GM12878 (cell line): ENCODE measurements around the gene SALL3. TPM values are rescaled to one million over a fixed set of nuclear protein-coding genes. Genes with fewer than 3 reads are reported as not detected.

Experiments
- ATAC-seq: fragments of 200-7000 bp; cut with Tn5 transposase; 3 replicates; pipeline ENCODE4 v1.9.1; 2020; ENCODE audit warnings: mild to moderate bottlenecking, moderate library complexity
- BruUV-seq: library from RNA; stranded (reverse); fragments of 400-500 nt; replicated peaks from 2 replicates; lab custom pipeline; 2021; lab: Mats Ljungman, UMichigan
- CTCF ChIA-PET: fragments of 300-600 bp; sonication (Branson Sonifier 250); formaldehyde crosslinking; extraction: SDS; loops from one replicate; lab custom pipeline; 2021; ENCODE audit warnings: inconsistent platforms; lab: Yijun Ruan, JAX
- POLR2A ChIA-PET: fragments of 350-600 bp; formaldehyde crosslinking; extraction: SDS; loops from one replicate; lab custom pipeline; 2021; ENCODE audit warnings: inconsistent platforms; lab: Charles Lee
- RAD21 ChIA-PET: fragments of 300-600 bp; sonication (Branson Sonifier 250); formaldehyde crosslinking; loops from one replicate; lab custom pipeline; 2023; ENCODE audit warnings: antibody characterized with exemption; ENCODE audit not compliant: unreplicated experiment; lab: Charles Lee
- SMC1A ChIA-PET: fragments of 300-600 bp; sonication (Branson Sonifier 250); formaldehyde crosslinking; loops from one replicate; lab custom pipeline; 2023; ENCODE audit not compliant: unreplicated experiment, uncharacterized antibody; lab: Charles Lee
- DNase-seq: peaks from one replicate; pipeline ENCODE4 v3.0.0-alpha.2; 2011; ENCODE audit warnings: low read depth, low spot score
- FAIRE-seq: peaks from 3 replicates; lab custom pipeline; 2011; peaks lifted over from hg19 to GRCh38; lab: Jason Lieb, UNC
- H2AFZ ChIP-seq: 2 replicates; pipeline ENCODE4 v1.6.0; 2011; ENCODE audit warnings: low read depth, low read length, control low read depth; ENCODE audit not compliant: control insufficient read depth
- H3K27ac ChIP-seq: 2 replicates; pipeline ENCODE4 v1.5.1; 2011; ENCODE audit warnings: control low read depth; ENCODE audit not compliant: control insufficient read depth, insufficient read depth
- H3K27me3 ChIP-seq, 2 experiments: replicated peaks in 1 of 2; 2 replicates each; pipeline versions ENCODE4 v1.6.0 to v1.6.1; 2011; ENCODE audit warnings: low read length in 1 of 2; ENCODE audit not compliant: control insufficient read depth in 2 of 2, insufficient read depth in 2 of 2
- H3K36me3 ChIP-seq, 2 experiments: 2 replicates each; pipeline ENCODE4 v1.5.1; 2011; ENCODE audit warnings: low read length in 1 of 2; ENCODE audit not compliant: control insufficient read depth in 2 of 2, insufficient read depth in 2 of 2
- H3K4me1 ChIP-seq: 2 replicates; pipeline ENCODE4 v1.6.1; 2011; ENCODE audit warnings: mild to moderate bottlenecking, low read length, moderate library complexity, mixed read lengths; ENCODE audit not compliant: control insufficient read depth, insufficient read depth
- H3K4me2 ChIP-seq: 2 replicates; pipeline ENCODE4 v1.6.0; 2011; ENCODE audit warnings: control low read depth; ENCODE audit not compliant: control insufficient read depth, insufficient read depth
- H3K4me3 ChIP-seq: fragments of 200-600 bp; sonication (generic); 2 replicates; pipeline ENCODE4 v1.5.1; 2016
- H3K79me2 ChIP-seq: 2 replicates; pipeline ENCODE4 v1.6.0; 2011; ENCODE audit warnings: low read length; ENCODE audit not compliant: control insufficient read depth, insufficient read depth
- H3K9ac ChIP-seq: 2 replicates; pipeline ENCODE4 v1.8.0; 2011; ENCODE audit warnings: low read length, control low read depth, mixed read lengths; ENCODE audit not compliant: control insufficient read depth, insufficient read depth
- H3K9me3 ChIP-seq: replicated peaks from 3 replicates; pipeline ENCODE4 v1.5.1; 2011; ENCODE audit warnings: mild to moderate bottlenecking, low read length; ENCODE audit not compliant: control insufficient read depth, insufficient read depth
- H4K20me1 ChIP-seq: 2 replicates; pipeline ENCODE4 v1.6.0; 2011; ENCODE audit not compliant: control insufficient read depth, insufficient read depth
- CBX3 ChIP-seq: fragments of 200-600 bp; sonication (generic); IDR thresholded peaks from 2 replicates; pipeline ENCODE4 v1.6.1; 2016; ENCODE audit warnings: low read depth, borderline replicate concordance
- CREB1 ChIP-seq: IDR thresholded peaks from 2 replicates; pipeline ENCODE4 v1.6.1; 2012; ENCODE audit warnings: low read depth, mild to moderate bottlenecking, inconsistent platforms
- EED ChIP-seq: sonication (generic); IDR thresholded peaks from 2 replicates; pipeline ENCODE4 v1.6.1; 2016; ENCODE audit warnings: antibody characterized with exemption, low read depth
- HSF1 ChIP-seq: fragments of 150-350 bp; IDR thresholded peaks from 2 replicates; pipeline ENCODE4 v1.6.1; 2014; ENCODE audit warnings: mild to moderate bottlenecking, low read depth, low read length
- MYB ChIP-seq: fragments of 150-350 bp; IDR thresholded peaks from 2 replicates; pipeline ENCODE4 v1.6.1; 2014; ENCODE audit warnings: mild to moderate bottlenecking, low read depth, low read length, borderline replicate concordance
- RB1 ChIP-seq: fragments of 450-650 bp; formaldehyde crosslinking; IDR thresholded peaks from 2 replicates; pipeline ENCODE4 v1.6.1; 2017; ENCODE audit warnings: mild to moderate bottlenecking, borderline replicate concordance
- RELB ChIP-seq: fragments of 450-650 bp; IDR thresholded peaks from 2 replicates; pipeline ENCODE4 v1.6.1; 2017; ENCODE audit warnings: low read depth, mild to moderate bottlenecking, moderate library complexity
- TAF1 ChIP-seq: IDR thresholded peaks from 2 replicates; pipeline ENCODE4 v1.6.1; 2011; ENCODE audit warnings: mild to moderate bottlenecking, low read depth, low read length, borderline replicate concordance
- TBL1XR1 ChIP-seq: IDR thresholded peaks from 2 replicates; pipeline ENCODE4 v1.6.1; 2012; ENCODE audit warnings: low read depth, low read length, improper control_type of control experiment
- TCF3 ChIP-seq: IDR thresholded peaks from 2 replicates; pipeline ENCODE4 v1.6.1; 2012; ENCODE audit warnings: low read depth, mild to moderate bottlenecking, low read length, borderline replicate concordance; ENCODE audit not compliant: insufficient read depth
- ZZZ3 ChIP-seq: IDR thresholded peaks from 2 replicates; pipeline ENCODE4 v1.6.1; 2011; ENCODE audit warnings: low read depth; ENCODE audit not compliant: control insufficient read depth, insufficient read length
- WGBS: methylation state at CpG from one replicate; pipeline ENCODE4 v1.1.6; 2016; ENCODE audit warnings: low lambda C conversion rate; ENCODE audit not compliant: insufficient replicate concordance, insufficient coverage; ENCODE audit errors: missing lambda C conversion rate; 5-methylcytosine and 5-hydroxymethylcytosine counted together
- in situ Hi-C: fragments of 300-500 bp; cut with MboI; formaldehyde crosslinking; loops from 9 replicates; pipeline ENCODE4 v1.14.3; 2018; ENCODE audit warnings: mixed read lengths
- intact Hi-C: fragments of 100-400 bp; cut with micrococcal nuclease; formaldehyde crosslinking; loops from one replicate; pipeline ENCODE4 v1.14.2; 2022; ENCODE audit not compliant: unreplicated experiment
- polyA plus RNA-seq, 11 experiments: library from polyadenylated mRNA; depleted of rRNA in 4 of 11; unstranded in 6 of 11; stranded (reverse) in 5 of 11; fragments of >200 nt; fragmentation: Nextera tagmentation in 4 of 11; fragmentation: Illumina TruSeq in 1 of 11; extraction: Ambion mirVana in 4 of 11; extraction: Trizol in 1 of 11; gene quantifications; 1 replicate in 1 of 11; 2 replicates in 10 of 11; pipeline versions ENCODE4 v1.2.1 to v1.2.3, GENCODE V29; 2011 to 2016; ENCODE audit warnings: inconsistent platforms in 2 of 11, missing spikeins in 2 of 11, low read depth in 1 of 11
- total RNA-seq, 4 experiments: library from RNA; depleted of rRNA in 3 of 4; stranded (reverse); fragments of >200 nt in 3 of 4; fragmentation: Illumina TruSeq in 1 of 4; extraction: Trizol in 1 of 4; gene quantifications; 2 replicates each; pipeline versions ENCODE4 v1.2.1 to v1.2.3, GENCODE V29; 2013 to 2021
- TF ChIP-seq, protein P1 (sequence below): fragments of 450-650 bp; IDR thresholded peaks from 2 replicates; pipeline ENCODE4 v1.6.1; 2017; ENCODE audit warnings: mild to moderate bottlenecking, moderate library complexity
- TF ChIP-seq, protein P2 (sequence below): IDR thresholded peaks from 2 replicates; pipeline ENCODE4 v1.6.1; 2011; ENCODE audit warnings: low read depth, low read length, improper control_type of control experiment, borderline replicate concordance
- TF ChIP-seq, protein P3 (sequence below): fragments of 450-650 bp; IDR thresholded peaks from 2 replicates; pipeline ENCODE4 v1.6.1; 2016; ENCODE audit warnings: mild to moderate bottlenecking

SALL3 gene
- total and polyA plus RNA-seq, 10 of the 15 experiments (the other 5 are each of a cell fraction or from before 2014, with no cell fraction given) = 0.01 to 0.10 (median 0.07) TPM; not detected in 7

- BruUV-seq = no TSS peak
- POLR2A ChIA-PET = no interaction called here
- Histone ChIP-seq H3K4me1 (no peaks in the 10 kb centered on the region), H3K27ac (no peak overlapping the region), H3K4me2 (no peak overlapping the region), H3K36me3 (no peaks in the 10 kb centered on the region), H4K20me1 (no peaks in the 10 kb centered on the region), H3K79me2 (no peaks in the 10 kb centered on the region), H3K9ac (no peak overlapping the region), H3K4me3 (no peak overlapping the region), H2AFZ (no peak overlapping the region), H3K27me3 (no peaks in the 10 kb centered on the region), H3K9me3 (no peaks in the 10 kb centered on the region; the same call in 2 of the 3 replicates)
- intact Hi-C loops = no loop called here
- RAD21 ChIA-PET = no interaction called here
- FAIRE-seq = no peak
- no peak for DNase-seq
- 57% methylated on average over 15 of the region's 15 CpGs for WGBS
- TF ChIP-seq CBX3 = no peak
- no peak for TF ChIP-seq MYB
- no peak for TF ChIP-seq HSF1
- TF ChIP-seq, protein P1, sequence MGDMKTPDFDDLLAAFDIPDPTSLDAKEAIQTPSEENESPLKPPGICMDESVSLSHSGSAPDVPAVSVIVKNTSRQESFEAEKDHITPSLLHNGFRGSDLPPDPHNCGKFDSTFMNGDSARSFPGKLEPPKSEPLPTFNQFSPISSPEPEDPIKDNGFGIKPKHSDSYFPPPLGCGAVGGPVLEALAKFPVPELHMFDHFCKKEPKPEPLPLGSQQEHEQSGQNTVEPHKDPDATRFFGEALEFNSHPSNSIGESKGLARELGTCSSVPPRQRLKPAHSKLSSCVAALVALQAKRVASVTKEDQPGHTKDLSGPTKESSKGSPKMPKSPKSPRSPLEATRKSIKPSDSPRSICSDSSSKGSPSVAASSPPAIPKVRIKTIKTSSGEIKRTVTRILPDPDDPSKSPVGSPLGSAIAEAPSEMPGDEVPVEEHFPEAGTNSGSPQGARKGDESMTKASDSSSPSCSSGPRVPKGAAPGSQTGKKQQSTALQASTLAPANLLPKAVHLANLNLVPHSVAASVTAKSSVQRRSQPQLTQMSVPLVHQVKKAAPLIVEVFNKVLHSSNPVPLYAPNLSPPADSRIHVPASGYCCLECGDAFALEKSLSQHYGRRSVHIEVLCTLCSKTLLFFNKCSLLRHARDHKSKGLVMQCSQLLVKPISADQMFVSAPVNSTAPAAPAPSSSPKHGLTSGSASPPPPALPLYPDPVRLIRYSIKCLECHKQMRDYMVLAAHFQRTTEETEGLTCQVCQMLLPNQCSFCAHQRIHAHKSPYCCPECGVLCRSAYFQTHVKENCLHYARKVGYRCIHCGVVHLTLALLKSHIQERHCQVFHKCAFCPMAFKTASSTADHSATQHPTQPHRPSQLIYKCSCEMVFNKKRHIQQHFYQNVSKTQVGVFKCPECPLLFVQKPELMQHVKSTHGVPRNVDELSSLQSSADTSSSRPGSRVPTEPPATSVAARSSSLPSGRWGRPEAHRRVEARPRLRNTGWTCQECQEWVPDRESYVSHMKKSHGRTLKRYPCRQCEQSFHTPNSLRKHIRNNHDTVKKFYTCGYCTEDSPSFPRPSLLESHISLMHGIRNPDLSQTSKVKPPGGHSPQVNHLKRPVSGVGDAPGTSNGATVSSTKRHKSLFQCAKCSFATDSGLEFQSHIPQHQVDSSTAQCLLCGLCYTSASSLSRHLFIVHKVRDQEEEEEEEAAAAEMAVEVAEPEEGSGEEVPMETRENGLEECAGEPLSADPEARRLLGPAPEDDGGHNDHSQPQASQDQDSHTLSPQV = no peak
- TF ChIP-seq TAF1 = no peak
- TF ChIP-seq RB1 = no peak
- no peak for TF ChIP-seq TCF3
- TF ChIP-seq RELB = no peak
- no peak for TF ChIP-seq TBL1XR1
- TF ChIP-seq ZZZ3 = no peak
- TF ChIP-seq, protein P2, sequence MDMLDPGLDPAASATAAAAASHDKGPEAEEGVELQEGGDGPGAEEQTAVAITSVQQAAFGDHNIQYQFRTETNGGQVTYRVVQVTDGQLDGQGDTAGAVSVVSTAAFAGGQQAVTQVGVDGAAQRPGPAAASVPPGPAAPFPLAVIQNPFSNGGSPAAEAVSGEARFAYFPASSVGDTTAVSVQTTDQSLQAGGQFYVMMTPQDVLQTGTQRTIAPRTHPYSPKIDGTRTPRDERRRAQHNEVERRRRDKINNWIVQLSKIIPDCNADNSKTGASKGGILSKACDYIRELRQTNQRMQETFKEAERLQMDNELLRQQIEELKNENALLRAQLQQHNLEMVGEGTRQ = no peak
- TF ChIP-seq, protein P3, sequence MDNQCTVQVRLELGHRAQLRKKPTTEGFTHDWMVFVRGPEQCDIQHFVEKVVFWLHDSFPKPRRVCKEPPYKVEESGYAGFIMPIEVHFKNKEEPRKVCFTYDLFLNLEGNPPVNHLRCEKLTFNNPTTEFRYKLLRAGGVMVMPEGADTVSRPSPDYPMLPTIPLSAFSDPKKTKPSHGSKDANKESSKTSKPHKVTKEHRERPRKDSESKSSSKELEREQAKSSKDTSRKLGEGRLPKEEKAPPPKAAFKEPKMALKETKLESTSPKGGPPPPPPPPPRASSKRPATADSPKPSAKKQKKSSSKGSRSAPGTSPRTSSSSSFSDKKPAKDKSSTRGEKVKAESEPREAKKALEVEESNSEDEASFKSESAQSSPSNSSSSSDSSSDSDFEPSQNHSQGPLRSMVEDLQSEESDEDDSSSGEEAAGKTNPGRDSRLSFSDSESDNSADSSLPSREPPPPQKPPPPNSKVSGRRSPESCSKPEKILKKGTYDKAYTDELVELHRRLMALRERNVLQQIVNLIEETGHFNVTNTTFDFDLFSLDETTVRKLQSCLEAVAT = no peak
- no peak for TF ChIP-seq CREB1
- TF ChIP-seq EED = no peak
- in situ Hi-C loops = loop anchor here (10.0 kb wide), 1 partner anchor 62 kb away; no protein-coding TSS in a partner anchor
- SMC1A ChIA-PET = no interaction called here
- CTCF ChIA-PET = no interaction called here
- no peak for ATAC-seq
Measured at GRCh38 chr18:78947291-78947690, 32.3 kb upstream of the SALL3 start.
